Fibroblast of villous mesenchyme (primary cell): ENCODE measurements around the gene UCKL1. TPM values are rescaled to one million over a fixed set of nuclear protein-coding genes. Genes with fewer than 3 reads are reported as not detected.
A peak's percentile ranks its signal among the peaks of the same experiment; 100 is the strongest.

ENCODE experiments used
- DNase-seq: peaks from one replicate; pipeline ENCODE4 v3.0.0-alpha.2; 2010; ENCODE audit warnings: low read depth
- H3K4me3 ChIP-seq: 2 replicates; pipeline ENCODE4 v1.5.1; 2011; ENCODE audit warnings: low read depth, mild to moderate bottlenecking, low read length
- total RNA-seq: library from RNA; depleted of rRNA; stranded (reverse); fragments of >200 nt; gene quantifications from 2 replicates; pipeline ENCODE4 v1.2.3, GENCODE V29; 2012
- TF ChIP-seq, protein P1 (sequence below): IDR thresholded peaks from 2 replicates; pipeline ENCODE4 v1.5.1; 2012; ENCODE audit warnings: low read depth, mild to moderate bottlenecking, low read length; ENCODE audit not compliant: insufficient read depth

The UCKL1 gene
- total RNA-seq, 1 donor = 25.0 TPM

DNA sequence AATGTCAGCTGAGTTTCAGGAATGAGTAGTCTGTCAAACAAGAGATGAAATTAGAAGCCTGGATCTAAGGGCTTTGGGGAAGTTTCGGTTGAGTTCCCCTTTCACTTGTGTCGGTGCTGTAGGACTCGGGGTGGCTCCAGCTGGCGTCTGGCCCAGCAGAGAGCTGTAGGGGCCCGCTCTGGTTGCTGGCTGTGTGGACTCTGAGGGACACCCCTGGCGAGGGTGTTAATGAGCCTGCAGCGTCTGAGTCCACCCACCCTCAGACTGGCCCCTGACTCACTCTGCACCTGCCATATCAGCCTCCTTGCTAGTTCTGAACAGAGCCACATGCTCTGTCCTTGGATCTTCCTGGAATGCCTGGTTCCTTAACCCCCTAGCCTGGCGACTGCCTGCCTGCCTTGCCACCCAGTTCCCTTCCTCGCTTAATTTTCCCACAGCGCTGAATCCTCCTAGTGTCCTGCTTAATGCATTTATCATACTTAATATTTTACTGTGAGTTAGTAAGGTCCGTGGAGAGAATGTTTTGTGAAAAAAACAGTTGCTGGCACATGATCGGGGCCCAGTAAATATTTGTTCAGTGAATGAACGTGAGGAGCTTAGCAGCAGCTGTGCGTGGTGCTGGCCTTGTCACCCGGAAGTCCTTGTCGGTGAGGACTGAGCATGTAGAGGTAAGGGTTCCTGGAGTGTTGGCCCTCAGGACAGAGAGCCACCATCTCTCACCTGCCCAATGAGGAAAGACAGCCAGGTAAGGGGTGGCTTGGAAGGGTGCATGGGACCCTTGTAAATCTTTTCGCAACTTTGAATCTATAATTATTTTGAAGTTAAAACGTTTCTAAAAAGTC, 59.7 kb downstream of the UCKL1 start:
- peak overlapping the region; percentile 70 for H3K4me3 ChIP-seq
- TF ChIP-seq, protein P1, sequence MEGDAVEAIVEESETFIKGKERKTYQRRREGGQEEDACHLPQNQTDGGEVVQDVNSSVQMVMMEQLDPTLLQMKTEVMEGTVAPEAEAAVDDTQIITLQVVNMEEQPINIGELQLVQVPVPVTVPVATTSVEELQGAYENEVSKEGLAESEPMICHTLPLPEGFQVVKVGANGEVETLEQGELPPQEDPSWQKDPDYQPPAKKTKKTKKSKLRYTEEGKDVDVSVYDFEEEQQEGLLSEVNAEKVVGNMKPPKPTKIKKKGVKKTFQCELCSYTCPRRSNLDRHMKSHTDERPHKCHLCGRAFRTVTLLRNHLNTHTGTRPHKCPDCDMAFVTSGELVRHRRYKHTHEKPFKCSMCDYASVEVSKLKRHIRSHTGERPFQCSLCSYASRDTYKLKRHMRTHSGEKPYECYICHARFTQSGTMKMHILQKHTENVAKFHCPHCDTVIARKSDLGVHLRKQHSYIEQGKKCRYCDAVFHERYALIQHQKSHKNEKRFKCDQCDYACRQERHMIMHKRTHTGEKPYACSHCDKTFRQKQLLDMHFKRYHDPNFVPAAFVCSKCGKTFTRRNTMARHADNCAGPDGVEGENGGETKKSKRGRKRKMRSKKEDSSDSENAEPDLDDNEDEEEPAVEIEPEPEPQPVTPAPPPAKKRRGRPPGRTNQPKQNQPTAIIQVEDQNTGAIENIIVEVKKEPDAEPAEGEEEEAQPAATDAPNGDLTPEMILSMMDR = no peak
- peak; percentile 46 for DNase-seq

DNA sequence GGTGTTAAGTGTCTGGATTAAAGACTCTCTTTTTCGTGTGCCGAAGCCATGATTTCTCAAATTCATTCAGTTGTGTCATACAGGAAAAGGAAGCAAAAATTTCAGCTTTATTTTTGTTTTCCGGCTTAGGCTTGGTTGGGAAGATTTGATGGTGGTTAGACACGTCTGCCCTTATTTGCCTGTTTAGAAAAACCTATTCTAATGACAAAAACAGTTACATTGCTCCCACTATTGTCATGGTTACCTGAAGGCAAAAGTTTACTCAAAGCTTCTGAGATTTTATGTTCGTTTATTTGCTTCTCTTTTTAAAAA, 60.3 kb downstream of the UCKL1 start:
- TF ChIP-seq, protein P1 = no peak
- peak overlapping the region; percentile 70 for H3K4me3 ChIP-seq
- peak; percentile 25 for DNase-seq

DNA sequence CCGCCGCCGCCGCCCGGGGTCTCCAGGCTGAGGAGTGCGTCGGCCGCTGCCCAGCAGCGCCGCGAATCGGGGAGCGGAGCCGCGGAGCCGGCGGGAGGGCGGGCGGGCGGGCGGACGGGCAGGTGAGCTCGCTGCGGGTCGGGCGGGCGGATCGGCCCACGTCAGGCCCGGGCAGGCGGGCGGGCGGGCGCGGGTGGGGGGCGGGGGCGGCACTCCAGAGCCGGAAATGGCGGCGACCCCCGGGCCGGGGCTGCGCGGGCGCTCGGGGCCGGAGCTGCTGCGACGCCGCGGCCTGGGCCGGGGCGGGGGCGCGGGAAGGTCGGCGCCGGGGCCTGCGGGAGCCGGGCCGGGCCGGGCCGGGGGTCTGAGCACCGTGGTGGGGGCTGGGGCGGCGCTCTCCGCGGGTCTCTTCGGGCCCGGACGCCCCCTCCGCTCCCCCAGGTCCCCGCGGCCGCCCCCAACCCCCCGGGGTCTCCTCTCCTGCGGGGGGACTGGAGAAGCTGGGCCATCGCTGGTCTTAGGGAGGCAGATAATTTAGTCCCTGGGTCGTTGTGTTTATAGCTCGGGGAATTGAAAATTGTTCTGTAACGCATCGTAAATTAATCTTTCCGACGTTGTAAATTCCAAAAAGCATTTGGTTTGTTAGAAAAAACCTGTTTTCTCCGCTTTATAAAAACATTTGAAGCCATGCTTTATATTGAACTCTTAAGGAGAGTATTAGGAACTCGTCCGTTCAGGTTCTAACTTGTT, 60.8 kb downstream of the UCKL1 start:
- no peak for DNase-seq
- TF ChIP-seq, protein P1 = no peak
- peak overlapping the region; percentile 70 for H3K4me3 ChIP-seq

DNA sequence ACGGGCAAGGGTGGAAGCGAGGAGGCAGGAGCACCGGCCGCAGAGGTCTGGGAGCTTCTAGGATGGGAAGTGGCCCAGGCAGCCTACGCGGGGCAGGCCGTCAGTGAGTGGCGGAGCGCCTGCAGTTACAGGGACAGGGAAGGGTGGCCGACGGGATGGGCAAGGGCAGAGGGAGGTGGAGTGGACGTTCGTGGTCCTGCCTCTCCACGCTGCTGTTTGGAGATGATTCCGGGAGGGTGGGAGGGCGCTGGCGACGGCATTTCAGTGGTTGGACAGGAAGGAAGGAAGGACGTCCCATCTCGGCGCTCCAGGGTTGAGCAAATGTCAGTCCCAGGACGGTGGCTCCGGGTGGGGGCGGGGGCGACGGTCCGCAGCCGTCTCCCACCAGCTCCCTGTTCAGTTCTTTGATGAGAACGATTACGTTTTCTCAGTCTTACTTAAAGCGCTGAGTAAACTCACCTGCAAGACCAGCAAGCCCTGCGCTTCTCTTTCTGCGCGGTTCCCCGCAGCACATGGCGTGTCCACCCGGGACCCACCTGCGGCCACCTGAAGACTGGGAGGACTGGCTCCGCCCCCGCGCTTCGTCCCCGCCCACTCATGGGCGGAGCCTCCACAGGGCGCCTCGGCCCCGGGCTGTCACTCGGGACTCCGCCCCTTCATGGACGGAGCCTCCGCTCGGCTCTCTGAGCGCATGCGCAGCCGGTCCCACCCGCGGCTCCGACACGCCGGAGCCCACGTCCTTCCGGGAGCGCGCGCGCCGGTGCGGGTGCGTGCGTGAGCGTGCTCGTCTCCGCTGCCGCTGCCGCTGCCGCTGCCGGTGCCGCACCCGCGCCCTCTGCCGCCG, 61.6 kb downstream of the UCKL1 start, which contains the start of gene DNAJC5:
TSS of gene DNAJC5 (plus strand) at position 769 of the 844 bp plus-strand sequence. CDS start 33,220 bp downstream, outside the sequence.
- peak; percentile 91 for DNase-seq
- TF ChIP-seq, protein P1 = no peak

DNA sequence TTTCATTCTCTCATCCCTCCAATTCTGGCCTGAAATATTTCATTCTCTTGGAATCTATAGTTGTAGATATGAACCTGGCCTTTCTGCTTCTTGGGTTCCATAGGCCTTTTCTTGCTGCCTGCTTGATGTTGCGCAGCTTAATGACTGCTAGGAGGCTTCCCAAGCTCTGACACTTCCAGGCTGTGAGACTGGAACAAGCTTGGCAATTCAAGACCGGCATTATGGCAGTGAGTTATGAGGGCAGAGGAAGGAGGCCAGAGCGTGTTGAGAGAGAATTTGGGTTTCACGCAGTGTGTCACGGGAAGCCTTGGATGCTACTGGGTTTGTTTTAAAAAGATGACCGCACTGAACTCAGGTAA, 62.2 kb downstream of the UCKL1 start:
- TF ChIP-seq, protein P1 = no peak
- DNase-seq = peak; percentile 12
- peak overlapping the region; percentile 70 for H3K4me3 ChIP-seq

More for the DNA sequence above, 61.6 kb downstream of the UCKL1 start, which contains the start of gene DNAJC5:
- H3K4me3 ChIP-seq = peak within 1 kb of the TSS; percentile 70

DNA sequence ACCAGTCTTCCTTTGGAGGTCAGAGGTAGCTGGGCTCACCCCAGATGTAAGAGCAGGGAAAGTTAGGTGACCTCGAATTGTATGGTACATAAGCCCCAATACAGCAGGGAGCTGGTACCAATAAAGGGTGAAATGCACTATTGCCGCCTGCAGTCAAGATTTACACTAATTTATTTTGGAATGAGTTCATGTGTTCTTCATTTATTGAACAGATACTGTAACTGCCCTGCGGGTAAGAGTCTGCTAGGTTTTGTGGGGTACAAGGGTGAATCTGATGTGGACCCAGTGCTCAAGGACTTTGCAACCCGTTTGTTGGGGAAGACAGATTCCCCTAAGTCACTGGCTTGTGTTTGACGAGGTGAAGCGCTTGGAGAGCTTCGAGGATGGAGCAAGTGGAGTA, 63.8 kb downstream of the UCKL1 start:
- no peak overlapping the region for H3K4me3 ChIP-seq
- no peak for DNase-seq
- TF ChIP-seq, protein P1 = no peak
